Measurements from ENCODE around the gene CCDC171. TPM values are rescaled to one million over a fixed set of nuclear protein-coding genes. Genes with fewer than 3 reads are reported as not detected.

CCDC171 gene
- total RNA-seq, 1 donor from 2014 or later: 5.4 TPM

DNA sequence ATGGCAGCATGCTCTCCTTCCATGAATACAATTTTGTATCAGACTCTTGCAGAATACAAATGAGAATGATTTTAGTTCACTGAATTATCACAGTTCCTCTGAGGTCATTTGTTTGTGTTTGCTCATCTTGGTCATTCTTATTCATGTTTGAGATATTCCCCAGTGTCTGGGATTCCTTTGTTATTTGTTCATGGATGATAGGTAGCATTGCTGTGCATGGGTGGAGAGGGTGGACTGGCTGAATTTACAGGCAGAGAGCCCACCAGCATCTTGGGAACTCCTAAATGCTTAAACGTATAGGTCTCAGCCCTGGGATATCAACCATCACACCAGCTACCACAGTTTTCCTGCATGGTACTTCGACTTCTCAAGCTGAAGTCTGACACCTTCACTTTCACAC is 459.8 kb downstream of the CCDC171 start:
- no peak overlapping the region for H3K27ac Mint-ChIP-seq (ENCODE audit: unreplicated experiment)
- H3K36me3 Mint-ChIP-seq (ENCODE audit: unreplicated experiment): peaks cover 3% of the 10 kb centered on the region
- H3K4me1 Mint-ChIP-seq (ENCODE audit: unreplicated experiment): peaks cover 4% of the 10 kb centered on the region
- no peak overlapping the region for H3K4me3 Mint-ChIP-seq (ENCODE audit: unreplicated experiment)
- DNase-seq (ENCODE audit: extremely low spot score, unreplicated experiment): no peak
- H3K9me3 Mint-ChIP-seq (ENCODE audit: unreplicated experiment): peaks cover 31% of the 10 kb centered on the region
- no peaks in the 10 kb centered on the region for H3K27me3 Mint-ChIP-seq (ENCODE audit: unreplicated experiment)
- TF ChIP-seq, protein P1, sequence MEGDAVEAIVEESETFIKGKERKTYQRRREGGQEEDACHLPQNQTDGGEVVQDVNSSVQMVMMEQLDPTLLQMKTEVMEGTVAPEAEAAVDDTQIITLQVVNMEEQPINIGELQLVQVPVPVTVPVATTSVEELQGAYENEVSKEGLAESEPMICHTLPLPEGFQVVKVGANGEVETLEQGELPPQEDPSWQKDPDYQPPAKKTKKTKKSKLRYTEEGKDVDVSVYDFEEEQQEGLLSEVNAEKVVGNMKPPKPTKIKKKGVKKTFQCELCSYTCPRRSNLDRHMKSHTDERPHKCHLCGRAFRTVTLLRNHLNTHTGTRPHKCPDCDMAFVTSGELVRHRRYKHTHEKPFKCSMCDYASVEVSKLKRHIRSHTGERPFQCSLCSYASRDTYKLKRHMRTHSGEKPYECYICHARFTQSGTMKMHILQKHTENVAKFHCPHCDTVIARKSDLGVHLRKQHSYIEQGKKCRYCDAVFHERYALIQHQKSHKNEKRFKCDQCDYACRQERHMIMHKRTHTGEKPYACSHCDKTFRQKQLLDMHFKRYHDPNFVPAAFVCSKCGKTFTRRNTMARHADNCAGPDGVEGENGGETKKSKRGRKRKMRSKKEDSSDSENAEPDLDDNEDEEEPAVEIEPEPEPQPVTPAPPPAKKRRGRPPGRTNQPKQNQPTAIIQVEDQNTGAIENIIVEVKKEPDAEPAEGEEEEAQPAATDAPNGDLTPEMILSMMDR (IDR thresholded peaks at IDR 0.05): no peak

GRCh38 chr9:16013366-16013765 is 460.5 kb downstream of the CCDC171 start:
- H3K36me3 Mint-ChIP-seq (ENCODE audit: unreplicated experiment): peaks cover 5% of the 10 kb centered on the region

GRCh38 chr9:16013826-16014225 is 461.0 kb downstream of the CCDC171 start:
- Mint-ChIP-seq H3K27ac (ENCODE audit: unreplicated experiment) (no peak overlapping the region), H3K9me3 (ENCODE audit: unreplicated experiment) (peaks cover 23% of the 10 kb centered on the region), H3K27me3 (ENCODE audit: unreplicated experiment) (no peaks in the 10 kb centered on the region), H3K36me3 (ENCODE audit: unreplicated experiment) (peaks cover 5% of the 10 kb centered on the region), H3K4me3 (ENCODE audit: unreplicated experiment) (no peak overlapping the region), H3K4me1 (ENCODE audit: unreplicated experiment) (peaks cover 4% of the 10 kb centered on the region)
- no peak for DNase-seq (ENCODE audit: extremely low spot score, unreplicated experiment)
- TF ChIP-seq, protein P1 (IDR thresholded peaks at IDR 0.05): no peak

More at GRCh38 chr9:16013366-16013765, 460.5 kb downstream of the CCDC171 start:
- peaks cover 24% of the 10 kb centered on the region for H3K9me3 Mint-ChIP-seq (ENCODE audit: unreplicated experiment)
- TF ChIP-seq, protein P1 (IDR thresholded peaks at IDR 0.05): no peak
- no peak overlapping the region for H3K27ac Mint-ChIP-seq (ENCODE audit: unreplicated experiment)
- DNase-seq (ENCODE audit: extremely low spot score, unreplicated experiment): no peak
- peaks cover 4% of the 10 kb centered on the region for H3K4me1 Mint-ChIP-seq (ENCODE audit: unreplicated experiment)
- H3K27me3 Mint-ChIP-seq (ENCODE audit: unreplicated experiment): no peaks in the 10 kb centered on the region
- no peak overlapping the region for H3K4me3 Mint-ChIP-seq (ENCODE audit: unreplicated experiment)

GRCh38 chr9:16022228-16022627 is 469.4 kb downstream of the CCDC171 start:
- Mint-ChIP-seq H3K27me3 (ENCODE audit: unreplicated experiment) (no peaks in the 10 kb centered on the region), H3K4me3 (ENCODE audit: unreplicated experiment) (no peak overlapping the region), H3K9me3 (ENCODE audit: unreplicated experiment) (peaks cover 13% of the 10 kb centered on the region), H3K4me1 (ENCODE audit: unreplicated experiment) (peaks cover 21% of the 10 kb centered on the region), H3K36me3 (ENCODE audit: unreplicated experiment) (peaks cover 3% of the 10 kb centered on the region), H3K27ac (ENCODE audit: unreplicated experiment) (no peak overlapping the region)
- TF ChIP-seq, protein P1 (IDR thresholded peaks at IDR 0.05): no peak
- no peak for DNase-seq (ENCODE audit: extremely low spot score, unreplicated experiment)

GRCh38 chr9:16023446-16023845 is 470.6 kb downstream of the CCDC171 start:
- Mint-ChIP-seq H3K4me3 (ENCODE audit: unreplicated experiment) (no peak overlapping the region), H3K9me3 (ENCODE audit: unreplicated experiment) (peaks cover 13% of the 10 kb centered on the region), H3K4me1 (ENCODE audit: unreplicated experiment) (peaks cover 33% of the 10 kb centered on the region), H3K27ac (ENCODE audit: unreplicated experiment) (no peak overlapping the region), H3K36me3 (ENCODE audit: unreplicated experiment) (no peaks in the 10 kb centered on the region), H3K27me3 (ENCODE audit: unreplicated experiment) (no peaks in the 10 kb centered on the region)
- no peak for DNase-seq (ENCODE audit: extremely low spot score, unreplicated experiment)
- TF ChIP-seq, protein P1 (IDR thresholded peaks at IDR 0.05): no peak

Other genes with a start within 250 kb of the CCDC171 start
- 24.9 and 25.5 TPM in 2 replicates for gene TTC39B, start 245.8 kb upstream of the CCDC171 start, total RNA-seq
- gene SNAPC3, start 130.2 kb upstream of the CCDC171 start, total RNA-seq: 36.1 and 38.3 TPM in 2 replicates
- 77.5 and 78.1 TPM in 2 replicates for gene PSIP1, start 42.1 kb upstream of the CCDC171 start, total RNA-seq

Data from osteocyte (in vitro differentiated cells).